Activated T-cell treated with anti-CD3 and anti-CD28 coated beads, Interleukin-2, amount 50 U/mL, for 72 hours (primary cell): ENCODE data around the gene POT1. TPM values are rescaled to one million over a fixed set of nuclear protein-coding genes. Genes with fewer than 3 reads are reported as not detected.
A peak's percentile ranks its signal among the peaks of the same experiment; 100 is the strongest.

Experiments used
- ATAC-seq, 2 donors: fragments of 150-1000 bp; cut with Tn5 transposase; replicated peaks in 1 of 2; 2 replicates each; pipeline ENCODE4 v1.10.0; 2021; ENCODE audit warnings: moderate library complexity in 2 of 2, mild to moderate bottlenecking in 1 of 2
- DNase-seq, 2 donors: peaks; one replicate each; pipeline ENCODE4 v3.0.0; 2021 to 2022; ENCODE audit warnings: mixed read lengths in 1 of 2
- H3K27ac Mint-ChIP-seq: one replicate; pipeline ENCODE4 v1.8.0; 2022; ENCODE audit warnings: mild to moderate bottlenecking, moderate library complexity, mixed read lengths
- H3K27me3 Mint-ChIP-seq: one replicate; pipeline ENCODE4 v1.8.0; 2022; ENCODE audit warnings: low read depth, mixed read lengths
- H3K36me3 Mint-ChIP-seq, 2 donors: one replicate each; pipeline ENCODE4 v1.8.0; 2022; ENCODE audit warnings: mixed read lengths in 2 of 2, mild to moderate bottlenecking in 1 of 2; ENCODE audit not compliant: insufficient read depth in 2 of 2
- H3K4me1 Mint-ChIP-seq: one replicate; pipeline ENCODE4 v1.8.0; 2022; ENCODE audit warnings: low read depth, mixed read lengths
- H3K4me3 Mint-ChIP-seq, 2 donors: one replicate each; pipeline ENCODE4 v1.8.0; 2022; ENCODE audit warnings: mild to moderate bottlenecking in 2 of 2, mixed read lengths in 2 of 2, moderate library complexity in 2 of 2
- H3K9me3 Mint-ChIP-seq, 2 donors: one replicate each; pipeline ENCODE4 v1.8.0; 2022; ENCODE audit warnings: mixed read lengths in 2 of 2
- total RNA-seq, 2 donors: library from RNA; stranded (reverse); gene quantifications; one replicate each; pipeline ENCODE4 v1.2.3, GENCODE V29; 2022

The POT1 gene
- total RNA-seq, 2 donors from 2014 or later, result 39.5 to 42.9 TPM

- H3K4me3 Mint-ChIP-seq, result no peak overlapping the region
Measured at GRCh38 chr7:124785994-124786393, 143.6 kb downstream of the POT1 start.

DNA sequence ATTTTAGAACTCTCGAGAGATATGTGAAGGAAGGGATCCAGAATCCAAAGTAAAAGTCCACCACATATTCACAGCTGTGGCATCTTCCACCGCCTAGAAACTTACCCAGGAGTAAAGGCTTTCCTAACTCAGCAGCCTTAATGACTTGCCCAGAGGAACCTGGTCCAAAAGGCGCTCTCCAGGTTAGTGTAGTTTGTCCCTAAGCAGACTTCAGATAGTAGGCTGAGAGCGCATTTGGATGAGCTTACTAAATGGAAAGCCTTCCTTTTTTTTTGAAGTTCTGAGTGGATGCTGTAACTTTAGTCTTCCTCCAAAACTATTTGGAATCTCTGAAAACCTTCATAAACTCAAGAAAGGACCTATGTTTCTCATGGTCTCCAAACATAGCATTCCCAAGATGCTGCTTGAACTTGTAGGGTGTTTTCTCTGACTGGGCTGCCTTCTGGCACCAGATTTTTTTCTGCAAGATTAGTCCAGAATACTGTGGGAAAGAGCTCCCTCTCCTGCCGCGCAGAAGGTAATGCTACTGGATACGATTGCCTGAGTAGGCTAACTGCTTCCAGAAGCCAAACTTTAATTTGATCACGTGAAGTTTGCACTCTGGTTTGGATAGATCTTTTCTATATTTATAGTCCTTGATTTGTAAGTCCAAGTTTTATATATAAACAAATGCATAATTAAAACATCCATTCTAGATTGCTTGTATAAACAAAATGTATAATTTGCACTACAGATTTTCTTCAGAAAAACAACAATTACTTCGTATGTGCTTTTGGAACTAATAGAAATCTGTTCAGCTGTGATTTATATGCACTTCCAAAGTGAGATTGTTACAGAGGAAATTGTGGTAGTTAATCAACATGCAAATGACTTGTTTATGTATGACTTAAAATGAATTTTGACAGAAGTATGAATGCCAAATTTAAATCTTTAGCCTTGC is 144.5 kb downstream of the POT1 start:
- Mint-ChIP-seq H3K36me3 (no peaks in the 10 kb centered on the region), H3K4me3 (no peak overlapping the region), H3K9me3 (no peaks in the 10 kb centered on the region), H3K4me1 (no peaks in the 10 kb centered on the region), H3K27me3 (peaks cover 9% of the 10 kb centered on the region), H3K27ac (no peak overlapping the region)
- DNase-seq (peak; percentile 12 to 18), ATAC-seq (no peak)

More at GRCh38 chr7:124785994-124786393, 143.6 kb downstream of the POT1 start:
- DNase-seq, result no peak
- Mint-ChIP-seq H3K4me1 (no peaks in the 10 kb centered on the region), H3K27ac (no peak overlapping the region), H3K36me3 (no peaks in the 10 kb centered on the region), H3K27me3 (peaks cover 14% of the 10 kb centered on the region), H3K9me3 (no peaks in the 10 kb centered on the region)
- ATAC-seq, result no peak

- ATAC-seq (no peak), DNase-seq (no peak)
- Mint-ChIP-seq H3K36me3 (no peaks in the 10 kb centered on the region), H3K4me3 (no peak overlapping the region), H3K27ac (no peak overlapping the region), H3K27me3 (no peaks in the 10 kb centered on the region), H3K4me1 (no peaks in the 10 kb centered on the region), H3K9me3 (no peaks in the 10 kb centered on the region)
Measured at GRCh38 chr7:124783271-124783670, 146.4 kb downstream of the POT1 start.

- DNase-seq, result no peak
- Mint-ChIP-seq H3K27me3 (peaks cover 5% of the 10 kb centered on the region), H3K27ac (no peak overlapping the region), H3K4me1 (no peaks in the 10 kb centered on the region), H3K4me3 (no peak overlapping the region), H3K9me3 (no peaks in the 10 kb centered on the region), H3K36me3 (no peaks in the 10 kb centered on the region)
- ATAC-seq, result no peak
Measured at GRCh38 chr7:124781907-124782734, 147.5 kb downstream of the POT1 start.

GRCh38 chr7:124781418-124781817 is 148.2 kb downstream of the POT1 start:
- no peak overlapping the region for H3K27ac Mint-ChIP-seq
- H3K9me3 Mint-ChIP-seq, result no peaks in the 10 kb centered on the region
- DNase-seq, result no peak
- H3K4me1 Mint-ChIP-seq, result no peaks in the 10 kb centered on the region
- no peaks in the 10 kb centered on the region for H3K36me3 Mint-ChIP-seq
- H3K27me3 Mint-ChIP-seq, result peaks cover 5% of the 10 kb centered on the region
- ATAC-seq, result no peak
- no peak overlapping the region for H3K4me3 Mint-ChIP-seq

DNA sequence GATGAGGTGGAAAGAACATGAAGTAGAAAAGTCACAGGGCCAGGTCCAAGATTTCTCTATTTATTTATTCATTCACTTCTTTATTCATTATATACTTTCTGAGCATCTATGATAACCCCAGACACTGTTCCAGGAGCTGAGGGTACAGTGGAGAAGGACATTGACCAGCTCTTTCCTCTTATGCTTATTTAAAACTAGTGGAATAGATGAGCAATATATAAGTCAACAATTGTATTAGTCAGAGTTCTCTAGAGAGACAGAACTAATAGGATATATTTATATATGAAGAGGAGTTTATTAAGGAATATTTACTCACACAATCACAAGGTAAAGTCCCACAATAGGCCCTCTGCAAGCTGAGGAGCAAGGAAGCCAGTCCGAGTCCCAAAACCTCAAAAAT is 149.0 kb downstream of the POT1 start:
- no peaks in the 10 kb centered on the region for H3K4me1 Mint-ChIP-seq
- peaks cover 5% of the 10 kb centered on the region for H3K27me3 Mint-ChIP-seq
- DNase-seq (no peak), ATAC-seq (no peak)
- H3K4me3 Mint-ChIP-seq, result no peak overlapping the region
- no peaks in the 10 kb centered on the region for H3K9me3 Mint-ChIP-seq
- no peak overlapping the region for H3K27ac Mint-ChIP-seq
- H3K36me3 Mint-ChIP-seq, result no peaks in the 10 kb centered on the region

DNA sequence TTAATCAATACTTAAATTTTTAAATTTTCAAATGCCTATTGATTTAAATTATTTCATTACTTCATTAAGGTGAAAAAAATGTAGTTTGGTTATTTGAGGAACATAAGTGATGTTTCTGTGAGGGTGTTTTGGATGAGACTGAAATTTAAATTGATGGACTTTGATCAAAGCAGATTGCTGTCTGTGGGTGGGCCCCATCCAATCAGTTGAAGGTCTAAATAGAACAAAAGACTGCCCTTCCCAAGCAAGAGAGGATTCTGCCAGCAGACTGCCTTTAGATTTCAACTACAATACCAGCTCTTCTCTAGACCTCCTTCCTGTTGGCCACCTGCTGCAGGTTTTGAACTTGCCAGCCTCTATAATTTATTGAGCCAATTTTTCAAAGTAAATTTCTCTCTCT is 149.6 kb downstream of the POT1 start:
- H3K9me3 Mint-ChIP-seq, result no peaks in the 10 kb centered on the region
- no peaks in the 10 kb centered on the region for H3K36me3 Mint-ChIP-seq
- ATAC-seq (no peak), DNase-seq (no peak)
- H3K4me3 Mint-ChIP-seq, result no peak overlapping the region
- no peak overlapping the region for H3K27ac Mint-ChIP-seq
- H3K27me3 Mint-ChIP-seq, result peaks cover 5% of the 10 kb centered on the region
- no peaks in the 10 kb centered on the region for H3K4me1 Mint-ChIP-seq

- Mint-ChIP-seq H3K27ac (no peak overlapping the region), H3K4me3 (no peak overlapping the region), H3K4me1 (no peaks in the 10 kb centered on the region)
Measured at GRCh38 chr7:124779620-124780019, 150.0 kb downstream of the POT1 start.

GRCh38 chr7:124779194-124779593 is 150.4 kb downstream of the POT1 start:
- Mint-ChIP-seq H3K36me3 (no peaks in the 10 kb centered on the region), H3K4me3 (no peak overlapping the region), H3K4me1 (no peaks in the 10 kb centered on the region), H3K27ac (no peak overlapping the region), H3K9me3 (no peaks in the 10 kb centered on the region), H3K27me3 (peaks cover 5% of the 10 kb centered on the region)
- ATAC-seq (no peak), DNase-seq (no peak)

More at GRCh38 chr7:124779620-124780019, 150.0 kb downstream of the POT1 start:
- DNase-seq (no peak), ATAC-seq (no peak)
- H3K9me3 Mint-ChIP-seq, result no peaks in the 10 kb centered on the region
- no peaks in the 10 kb centered on the region for H3K36me3 Mint-ChIP-seq
- H3K27me3 Mint-ChIP-seq, result peaks cover 5% of the 10 kb centered on the region

DNA sequence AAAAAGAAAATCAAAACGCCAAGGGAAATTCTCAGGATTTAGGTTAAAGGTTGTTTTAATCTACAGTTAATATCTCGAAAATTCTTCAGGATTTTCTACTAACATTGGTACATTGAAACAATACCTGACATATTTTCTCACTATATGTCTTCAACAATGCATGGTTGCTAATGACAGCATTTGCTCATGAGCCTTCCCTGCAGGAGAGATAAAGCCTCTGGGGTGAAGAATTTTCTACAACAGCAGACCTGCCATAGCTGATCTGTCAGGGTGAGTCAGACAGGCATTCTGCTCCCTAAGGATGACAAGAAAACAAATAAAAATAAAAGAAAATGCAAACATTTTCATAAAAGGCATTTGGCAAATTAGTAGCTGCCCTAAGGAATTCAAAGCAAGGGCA is 152.4 kb downstream of the POT1 start:
- Mint-ChIP-seq H3K27ac (no peak overlapping the region), H3K27me3 (peaks cover 25% of the 10 kb centered on the region), H3K4me1 (no peaks in the 10 kb centered on the region), H3K36me3 (no peaks in the 10 kb centered on the region), H3K4me3 (no peak overlapping the region), H3K9me3 (no peaks in the 10 kb centered on the region)
- DNase-seq (no peak), ATAC-seq (no peak)

GRCh38 chr7:124776153-124776552 is 153.5 kb downstream of the POT1 start:
- no peak overlapping the region for H3K4me3 Mint-ChIP-seq
- H3K27me3 Mint-ChIP-seq, result peaks cover 35% of the 10 kb centered on the region

GRCh38 chr7:124775422-124775821 is 154.2 kb downstream of the POT1 start:
- no peaks in the 10 kb centered on the region for H3K9me3 Mint-ChIP-seq
- no peak overlapping the region for H3K4me3 Mint-ChIP-seq
- no peak overlapping the region for H3K27ac Mint-ChIP-seq
- peaks cover 42% of the 10 kb centered on the region for H3K27me3 Mint-ChIP-seq
- ATAC-seq, result no peak
- H3K36me3 Mint-ChIP-seq, result no peaks in the 10 kb centered on the region
- no peak for DNase-seq
- H3K4me1 Mint-ChIP-seq, result no peaks in the 10 kb centered on the region

More at GRCh38 chr7:124776153-124776552, 153.5 kb downstream of the POT1 start:
- no peaks in the 10 kb centered on the region for H3K4me1 Mint-ChIP-seq
- H3K36me3 Mint-ChIP-seq, result no peaks in the 10 kb centered on the region
- ATAC-seq, result no peak
- no peak overlapping the region for H3K27ac Mint-ChIP-seq
- DNase-seq, result no peak
- no peaks in the 10 kb centered on the region for H3K9me3 Mint-ChIP-seq

DNA sequence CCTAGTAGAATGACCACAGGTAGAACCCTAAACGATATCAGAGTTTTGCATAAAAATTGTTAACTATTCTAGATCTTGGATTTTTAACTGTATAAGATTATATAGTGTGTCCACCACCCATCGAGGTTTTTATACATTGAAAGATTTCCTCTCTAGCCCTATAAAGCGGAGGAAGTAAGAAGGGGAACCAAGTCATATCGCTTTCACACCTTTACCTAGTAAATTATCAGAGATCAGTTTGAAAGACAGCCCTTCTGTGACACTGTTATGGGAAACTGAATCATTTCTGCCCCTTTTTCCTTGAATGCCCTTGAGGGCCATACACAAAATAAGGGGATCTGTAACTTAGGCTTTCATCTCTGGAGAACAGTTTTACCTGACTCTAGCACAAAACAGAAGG is 155.7 kb downstream of the POT1 start:
- Mint-ChIP-seq H3K36me3 (no peaks in the 10 kb centered on the region), H3K9me3 (no peaks in the 10 kb centered on the region), H3K27me3 (peaks cover 44% of the 10 kb centered on the region), H3K27ac (no peak overlapping the region), H3K4me3 (no peak overlapping the region), H3K4me1 (no peaks in the 10 kb centered on the region)
- no peak for DNase-seq
- no peak for ATAC-seq
